Activated CD8-positive, alpha-beta T cell treated with anti-CD3 and anti-CD28 coated beads, Interleukin-2, amount 10 ng/mL, durations not matched to agents 7 days and 5 days (primary cell): ENCODE results near the gene RCCD1. TPM values are rescaled to one million over a fixed set of nuclear protein-coding genes. Genes with fewer than 3 reads are reported as not detected.
"Not testable (repeated sequence)": the region's sequence is repeated elsewhere in the genome, so short reads cannot be mapped to it uniquely, and the experiment has no call there.

Experiments used
- ATAC-seq: fragments of 150-1000 bp; cut with Tn5 transposase; one replicate; pipeline ENCODE4 v1.10.0; 2021; ENCODE audit warnings: moderate library complexity
- CTCF ChIA-PET: fragments of 350-600 bp; sonication (Branson Sonifier 250); formaldehyde crosslinking; loops from one replicate; lab custom pipeline; 2021; ENCODE audit warnings: antibody characterized with exemption; lab: Charles Lee
- POLR2A ChIA-PET: fragments of 350-600 bp; sonication (Branson Sonifier 250); formaldehyde crosslinking; loops from one replicate; lab custom pipeline; 2021; ENCODE audit warnings: antibody characterized with exemption; lab: Charles Lee
- DNase-seq: peaks from one replicate; pipeline ENCODE4 v3.0.0-alpha.2; 2020
- H3K27ac Mint-ChIP-seq: one replicate; pipeline ENCODE4 v1.8.0; 2021; ENCODE audit warnings: mild to moderate bottlenecking, mixed read lengths
- H3K27me3 Mint-ChIP-seq: one replicate; pipeline ENCODE4 v1.8.0; 2021; ENCODE audit warnings: low read depth, mixed read lengths
- H3K36me3 Mint-ChIP-seq: one replicate; pipeline ENCODE4 v1.8.0; 2021; ENCODE audit warnings: low read depth, mixed read lengths
- H3K4me1 Mint-ChIP-seq: one replicate; pipeline ENCODE4 v1.8.0; 2021; ENCODE audit warnings: low read depth, mixed read lengths
- H3K4me3 Mint-ChIP-seq: one replicate; pipeline ENCODE4 v1.8.0; 2021; ENCODE audit warnings: mild to moderate bottlenecking, mixed read lengths
- H3K9me3 Mint-ChIP-seq: one replicate; pipeline ENCODE4 v1.8.0; 2022; ENCODE audit warnings: mixed read lengths; ENCODE audit not compliant: insufficient read depth
- total RNA-seq, 2 experiments: library from RNA; stranded (reverse); gene quantifications; one replicate each; pipeline ENCODE4 v1.2.3, GENCODE V29; 2021

Gene RCCD1, protein sequence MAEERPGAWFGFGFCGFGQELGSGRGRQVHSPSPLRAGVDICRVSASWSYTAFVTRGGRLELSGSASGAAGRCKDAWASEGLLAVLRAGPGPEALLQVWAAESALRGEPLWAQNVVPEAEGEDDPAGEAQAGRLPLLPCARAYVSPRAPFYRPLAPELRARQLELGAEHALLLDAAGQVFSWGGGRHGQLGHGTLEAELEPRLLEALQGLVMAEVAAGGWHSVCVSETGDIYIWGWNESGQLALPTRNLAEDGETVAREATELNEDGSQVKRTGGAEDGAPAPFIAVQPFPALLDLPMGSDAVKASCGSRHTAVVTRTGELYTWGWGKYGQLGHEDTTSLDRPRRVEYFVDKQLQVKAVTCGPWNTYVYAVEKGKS
- 10 to 100 TPM; 30.1 to 31.9 TPM for total RNA-seq

DNA sequence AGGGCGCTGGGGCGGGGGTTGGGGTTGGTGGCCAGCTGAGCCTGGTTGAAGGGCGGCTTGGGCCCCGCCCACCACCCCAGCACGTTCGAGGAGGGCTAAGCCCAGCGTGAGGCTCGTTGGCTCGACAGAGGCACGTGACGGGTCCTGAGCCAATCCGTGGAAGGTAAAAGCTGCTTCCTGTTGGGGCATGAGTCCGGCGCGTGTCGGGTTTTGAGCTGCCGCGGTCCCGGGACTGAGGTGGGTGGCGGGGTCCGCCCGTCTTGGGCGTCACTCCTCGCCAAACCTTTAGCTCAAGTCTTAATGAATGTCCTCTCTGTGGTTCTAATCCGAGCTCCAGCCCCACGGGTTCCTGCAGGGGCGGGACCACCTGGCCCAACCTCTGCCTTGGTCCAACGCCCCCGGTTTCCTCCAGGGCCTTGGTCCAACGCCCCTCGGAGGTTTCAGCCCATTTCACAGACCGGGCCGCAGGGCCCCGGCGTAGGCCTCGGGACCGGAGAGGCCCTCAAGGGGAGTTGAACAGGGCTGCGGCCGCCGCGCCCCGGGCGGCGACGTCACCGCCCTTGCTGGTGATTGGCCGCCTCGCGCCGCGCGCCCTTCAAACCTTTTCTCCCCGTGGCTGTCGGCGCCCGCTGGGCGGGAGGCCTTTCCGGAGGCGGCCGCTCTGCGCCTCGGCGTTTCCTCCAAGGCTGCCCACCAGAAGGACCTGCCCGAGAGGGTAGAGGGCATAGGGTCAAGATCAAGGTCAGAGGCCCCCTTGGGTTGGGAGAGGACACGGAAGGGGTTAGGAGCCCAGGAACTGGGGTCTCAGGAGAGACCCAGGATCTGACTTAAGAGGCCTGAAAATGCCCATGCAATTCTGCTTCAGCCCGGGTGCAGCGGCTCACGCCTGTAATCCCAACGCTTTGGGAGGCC lies at the start of gene RCCD1:
TSS of gene RCCD1 (plus strand) at position 173 of the 912 bp plus-strand sequence. CDS start 1,851 bp downstream, outside the sequence.
- POLR2A ChIA-PET, result interaction anchor here (0.9 to 4.6 kb wide), 13 partner anchors 8 to 375 kb away, joined by 3 to 93 read pairs (median 4); partner anchors contain the start of genes HDDC3, MAN2A2, PRC1 and UNC45A
- H3K4me1 Mint-ChIP-seq, result peaks cover 22% of the 10 kb centered on the region
- no peaks in the 10 kb centered on the region for H3K27me3 Mint-ChIP-seq
- H3K4me3 Mint-ChIP-seq, result peak within 1 kb of the TSS; percentile 88
- CTCF ChIA-PET, result interaction anchor here (0.7 to 7.3 kb wide), 13 partner anchors 9 to 317 kb away, joined by 3 to 154 read pairs (median 8); partner anchors contain the start of genes HDDC3, UNC45A and VPS33B
- peak; percentile 94 for ATAC-seq
- peaks cover 52% of the 10 kb centered on the region for H3K36me3 Mint-ChIP-seq
- H3K9me3 Mint-ChIP-seq, result no peaks in the 10 kb centered on the region
- peak within 1 kb of the TSS; percentile 97 for H3K27ac Mint-ChIP-seq
- DNase-seq, result peak; percentile 95

DNA sequence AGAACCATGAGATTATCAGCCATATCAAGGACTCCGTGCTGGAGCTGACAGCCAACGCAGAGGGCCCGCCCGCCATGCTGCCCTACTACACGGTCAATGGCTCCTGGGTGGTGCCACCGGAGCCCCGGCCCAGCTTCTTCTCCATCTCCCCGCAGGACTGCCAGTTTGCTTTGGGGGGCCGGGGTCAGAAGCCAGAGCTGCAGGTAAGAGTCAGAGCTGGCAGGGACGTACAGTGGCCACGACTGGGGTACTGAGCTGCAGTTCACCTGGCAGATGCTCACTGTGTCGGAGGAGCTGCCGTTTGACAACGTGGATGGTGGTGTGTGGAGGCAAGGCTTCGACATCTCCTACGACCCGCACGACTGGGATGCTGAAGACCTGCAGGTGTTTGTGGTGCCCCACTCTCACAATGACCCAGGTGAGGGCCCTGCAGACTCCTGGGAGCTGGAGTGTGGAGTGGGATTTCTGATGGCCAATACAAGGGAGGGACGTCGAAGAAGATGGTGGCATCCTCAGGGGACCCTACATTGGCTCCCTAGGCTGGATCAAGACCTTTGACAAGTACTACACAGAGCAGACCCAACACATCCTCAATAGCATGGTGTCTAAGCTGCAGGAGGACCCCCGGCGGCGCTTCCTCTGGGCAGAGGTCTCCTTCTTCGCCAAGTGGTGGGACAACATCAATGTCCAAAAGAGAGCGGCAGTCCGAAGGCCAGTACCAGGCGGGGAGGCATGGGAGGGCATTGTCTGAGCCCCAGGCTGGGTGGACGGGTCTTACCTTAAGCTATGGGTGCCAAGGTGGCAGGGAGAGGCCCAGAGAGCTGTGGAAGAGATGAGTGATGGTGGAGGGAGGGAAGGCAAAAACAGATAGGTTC lies 49.1 kb upstream of the RCCD1 start:
- Mint-ChIP-seq H3K36me3 (peaks cover 49% of the 10 kb centered on the region), H3K9me3 (no peaks in the 10 kb centered on the region), H3K27ac (no peak overlapping the region), H3K4me3 (no peak overlapping the region), H3K27me3 (no peaks in the 10 kb centered on the region), H3K4me1 (peaks cover 28% of the 10 kb centered on the region)
- POLR2A ChIA-PET, result interaction anchor here (0.6 to 8.8 kb wide), 3 partner anchors 8 to 185 kb away, joined by 3 to 110 read pairs (median 5); partner anchors contain the start of genes HDDC3 and UNC45A
- ATAC-seq (no peak), DNase-seq (no peak)
- CTCF ChIA-PET, result interaction anchor here (0.9 to 17.2 kb wide), 2 partner anchors 13 to 25 kb away, joined by 5 to 328 read pairs; partner anchors contain the start of genes HDDC3 and UNC45A

DNA sequence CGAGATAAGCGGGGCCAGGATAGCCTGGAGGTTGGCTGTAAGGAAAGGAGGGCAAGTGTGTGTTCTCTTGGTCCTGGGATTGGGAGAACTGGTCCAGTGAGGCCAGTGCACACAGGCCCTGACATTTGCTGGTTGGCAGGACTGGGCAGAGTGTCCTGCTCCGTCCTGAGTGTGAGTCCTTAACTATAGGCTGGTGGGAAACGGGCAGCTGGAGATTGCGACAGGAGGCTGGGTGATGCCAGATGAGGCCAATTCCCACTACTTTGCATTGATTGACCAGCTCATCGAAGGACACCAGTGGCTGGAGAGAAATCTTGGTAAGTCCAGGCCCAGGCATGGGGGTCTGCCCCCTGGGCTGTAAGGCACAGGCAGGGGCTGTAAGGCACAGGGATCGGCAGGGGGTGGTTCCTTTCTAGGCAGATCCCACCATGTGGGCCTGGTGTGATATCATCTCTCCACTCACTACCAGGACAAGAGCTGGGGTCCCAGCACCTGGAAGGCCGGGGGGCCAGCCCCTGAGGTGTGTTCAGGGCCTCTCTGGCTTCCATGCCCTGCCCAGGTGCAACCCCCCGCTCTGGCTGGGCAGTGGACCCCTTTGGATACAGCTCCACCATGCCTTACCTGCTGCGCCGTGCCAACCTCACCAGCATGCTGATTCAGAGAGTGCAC lies 48.4 kb upstream of the RCCD1 start:
- no peak for DNase-seq
- no peak overlapping the region for H3K27ac Mint-ChIP-seq
- CTCF ChIA-PET, result interaction anchor here (17.2 kb wide), 1 partner anchor 24 kb away, joined by 328 read pairs; the partner anchor contains the start of genes HDDC3 and UNC45A
- no peak for ATAC-seq
- H3K9me3 Mint-ChIP-seq, result no peaks in the 10 kb centered on the region
- POLR2A ChIA-PET, result interaction anchor here (8.8 kb wide), 1 partner anchor 26 kb away, joined by 110 read pairs; the partner anchor contains the start of genes HDDC3 and UNC45A
- H3K27me3 Mint-ChIP-seq, result no peaks in the 10 kb centered on the region
- H3K4me1 Mint-ChIP-seq, result peaks cover 25% of the 10 kb centered on the region
- H3K36me3 Mint-ChIP-seq, result peaks cover 50% of the 10 kb centered on the region
- no peak overlapping the region for H3K4me3 Mint-ChIP-seq

DNA sequence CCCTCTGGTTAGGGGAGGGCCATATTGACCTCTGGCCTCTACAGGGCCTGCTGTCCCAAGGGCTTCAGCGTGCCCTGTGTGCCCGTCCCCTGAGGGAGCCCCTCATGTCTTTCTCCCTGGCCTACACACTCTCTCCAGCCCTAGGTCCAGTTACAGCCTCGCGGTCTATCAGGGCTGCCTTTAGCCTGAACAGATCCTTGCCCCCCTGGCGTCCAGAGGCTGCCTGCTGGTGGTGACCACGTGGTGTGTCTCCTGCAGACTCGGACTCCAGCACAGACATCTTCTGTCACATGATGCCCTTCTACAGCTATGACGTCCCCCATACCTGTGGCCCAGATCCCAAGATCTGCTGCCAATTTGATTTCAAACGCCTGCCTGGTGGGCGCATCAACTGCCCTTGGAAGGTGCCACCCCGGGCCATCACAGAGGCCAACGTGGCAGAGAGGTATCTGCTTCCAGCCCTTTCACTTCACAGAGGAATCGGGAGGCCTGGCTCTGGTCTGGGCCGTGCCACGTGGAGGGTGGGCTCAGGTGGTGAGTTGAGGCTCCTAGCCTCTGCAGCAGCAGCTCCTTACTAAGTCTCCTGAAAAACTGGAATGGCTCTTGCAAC lies 47.5 kb upstream of the RCCD1 start:
- CTCF ChIA-PET, result interaction anchor here (17.2 kb wide), 1 partner anchor 23 kb away, joined by 328 read pairs; the partner anchor contains the start of genes HDDC3 and UNC45A
- Mint-ChIP-seq H3K27me3 (no peaks in the 10 kb centered on the region), H3K9me3 (no peaks in the 10 kb centered on the region), H3K4me3 (no peak overlapping the region), H3K4me1 (peaks cover 17% of the 10 kb centered on the region), H3K36me3 (peaks cover 55% of the 10 kb centered on the region), H3K27ac (no peak overlapping the region)
- no peak for DNase-seq
- POLR2A ChIA-PET, result interaction anchor here (8.8 kb wide), 1 partner anchor 25 kb away, joined by 110 read pairs; the partner anchor contains the start of genes HDDC3 and UNC45A
- no peak for ATAC-seq

DNA sequence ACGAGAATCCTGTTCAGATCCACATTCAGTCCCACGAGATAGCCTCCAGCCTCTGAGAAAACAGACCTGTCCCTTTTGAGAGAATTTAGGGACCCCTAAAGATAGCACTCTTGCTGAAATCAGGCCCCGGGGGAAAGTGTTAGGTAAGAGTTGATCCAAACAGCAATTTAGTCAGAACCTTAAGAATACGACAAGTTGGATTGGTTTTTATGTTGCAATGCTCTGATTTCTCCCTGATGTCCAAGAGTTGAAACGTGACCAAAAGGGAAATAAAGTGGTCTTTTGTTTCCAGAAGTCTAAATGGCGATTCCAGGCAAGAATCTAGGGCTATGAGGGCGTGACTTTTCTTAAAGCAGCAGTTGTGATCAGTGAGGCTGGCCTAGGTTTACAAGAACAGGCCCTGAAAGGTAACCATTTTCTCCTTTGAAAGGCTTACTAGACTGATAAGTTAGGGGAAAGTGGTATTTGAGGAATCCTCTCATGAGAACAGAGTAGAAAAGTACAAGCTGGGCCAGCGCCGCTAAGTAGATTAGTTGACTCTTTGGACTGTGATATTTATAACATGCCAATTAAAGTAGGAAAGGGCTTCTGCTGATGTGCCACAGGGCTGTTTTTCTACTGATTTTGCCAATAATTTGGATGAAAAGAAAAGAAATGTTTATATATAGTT lies 46.7 kb upstream of the RCCD1 start:
- H3K27me3 Mint-ChIP-seq, result no peaks in the 10 kb centered on the region
- no peaks in the 10 kb centered on the region for H3K9me3 Mint-ChIP-seq
- ChIA-PET CTCF (interaction anchor here (17.2 kb wide), 1 partner anchor 23 kb away, joined by 328 read pairs; the partner anchor contains the start of genes HDDC3 and UNC45A), POLR2A (interaction anchor here (8.8 kb wide), 1 partner anchor 24 kb away, joined by 110 read pairs; the partner anchor contains the start of genes HDDC3 and UNC45A)
- H3K4me1 Mint-ChIP-seq, result peaks cover 16% of the 10 kb centered on the region
- H3K4me3 Mint-ChIP-seq, result no peak overlapping the region
- H3K27ac Mint-ChIP-seq, result peak overlapping the region; percentile 21
- DNase-seq (no peak), ATAC-seq (no peak)
- peaks cover 58% of the 10 kb centered on the region for H3K36me3 Mint-ChIP-seq

DNA sequence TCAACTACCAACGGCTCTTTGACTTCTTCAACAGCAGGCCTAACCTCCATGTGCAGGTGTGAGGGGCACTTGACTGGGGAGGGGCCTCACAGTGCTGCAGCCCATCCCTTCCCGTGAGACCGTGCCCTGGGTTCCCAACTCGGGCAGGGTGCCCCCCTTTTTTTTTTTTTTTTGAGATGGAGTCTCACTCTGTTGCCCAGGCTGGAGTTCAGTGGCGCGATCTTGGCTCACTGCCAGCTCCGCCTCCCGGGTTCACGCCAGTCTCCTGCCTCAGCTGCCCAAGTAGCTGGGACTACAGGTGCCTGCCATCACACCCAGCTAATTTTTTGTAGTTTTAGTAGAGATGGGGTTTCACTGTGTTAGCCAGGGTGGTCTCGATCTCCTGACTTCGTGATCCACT lies 45.2 kb upstream of the RCCD1 start:
- H3K27ac Mint-ChIP-seq, H3K4me3 Mint-ChIP-seq, H3K27me3 Mint-ChIP-seq, ATAC-seq, H3K9me3 Mint-ChIP-seq, DNase-seq, POLR2A ChIA-PET: not testable (repeated sequence)
- CTCF ChIA-PET, result interaction anchor here (0.9 to 17.2 kb wide), 2 partner anchors 21 to 24 kb away, joined by 3 to 328 read pairs; partner anchors contain the start of genes HDDC3 and UNC45A
- Mint-ChIP-seq H3K4me1 (peaks cover 10% of the 10 kb centered on the region), H3K36me3 (peaks cover 71% of the 10 kb centered on the region)

DNA sequence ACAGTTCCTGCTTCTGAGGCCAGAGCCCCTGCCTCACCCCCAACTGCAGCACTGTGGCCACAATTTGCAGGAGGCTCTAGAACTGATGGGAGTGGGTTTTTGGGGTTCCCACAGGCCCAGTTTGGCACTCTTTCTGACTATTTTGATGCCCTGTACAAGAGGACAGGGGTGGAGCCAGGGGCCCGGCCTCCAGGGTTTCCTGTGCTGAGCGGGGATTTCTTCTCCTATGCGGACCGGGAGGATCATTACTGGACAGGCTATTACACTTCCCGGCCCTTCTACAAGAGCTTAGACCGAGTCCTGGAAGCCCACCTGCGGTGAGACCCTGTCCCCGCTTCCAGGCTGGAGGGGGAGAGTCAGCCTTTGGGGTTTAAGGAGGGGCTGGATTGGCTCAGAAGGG lies 44.7 kb upstream of the RCCD1 start:
- no peaks in the 10 kb centered on the region for H3K9me3 Mint-ChIP-seq
- H3K27me3 Mint-ChIP-seq, result no peaks in the 10 kb centered on the region
- ChIA-PET CTCF (no interaction called here), POLR2A (no interaction called here)
- DNase-seq (no peak), ATAC-seq (no peak)
- no peak overlapping the region for H3K27ac Mint-ChIP-seq
- peaks cover 8% of the 10 kb centered on the region for H3K4me1 Mint-ChIP-seq
- no peak overlapping the region for H3K4me3 Mint-ChIP-seq
- peaks cover 73% of the 10 kb centered on the region for H3K36me3 Mint-ChIP-seq

DNA sequence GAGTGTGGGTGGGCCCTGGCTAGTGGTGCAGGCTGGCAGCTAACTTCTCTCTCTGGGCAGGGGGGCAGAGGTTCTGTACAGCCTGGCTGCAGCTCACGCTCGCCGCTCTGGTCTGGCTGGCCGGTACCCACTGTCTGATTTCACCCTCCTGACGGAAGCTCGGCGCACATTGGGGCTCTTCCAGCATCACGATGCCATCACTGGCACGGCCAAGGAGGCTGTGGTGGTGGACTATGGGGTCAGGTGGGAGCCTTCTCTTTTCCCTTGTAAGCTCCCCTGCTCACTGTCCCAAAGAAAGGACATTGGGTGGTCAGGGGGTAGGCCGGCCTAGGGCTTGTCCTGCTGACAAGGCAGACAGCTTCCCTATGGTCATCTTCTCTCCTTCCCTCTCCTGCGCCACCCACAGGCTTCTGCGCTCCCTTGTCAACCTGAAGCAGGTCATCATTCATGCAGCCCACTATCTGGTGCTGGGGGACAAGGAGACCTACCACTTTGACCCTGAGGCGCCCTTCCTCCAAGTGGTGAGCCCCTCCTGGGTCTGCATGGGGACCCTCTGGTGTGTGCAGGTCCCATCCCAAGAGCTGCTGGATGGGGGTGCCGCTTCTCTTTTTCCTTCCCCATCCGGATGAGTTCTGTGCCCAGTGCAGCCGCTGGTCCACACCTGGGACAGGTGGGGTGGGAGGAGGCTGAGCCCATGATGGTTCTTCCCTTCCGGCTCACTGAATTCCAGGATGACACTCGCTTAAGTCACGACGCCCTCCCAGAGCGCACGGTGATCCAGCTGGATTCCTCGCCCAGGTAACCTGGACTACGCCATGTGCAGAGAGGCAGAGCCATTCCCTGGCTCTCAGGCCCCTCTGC lies 44.0 kb upstream of the RCCD1 start:
- Mint-ChIP-seq H3K27me3 (no peaks in the 10 kb centered on the region), H3K4me1 (peaks cover 3% of the 10 kb centered on the region), H3K36me3 (peaks cover 72% of the 10 kb centered on the region), H3K9me3 (no peaks in the 10 kb centered on the region), H3K4me3 (no peak overlapping the region), H3K27ac (no peak overlapping the region)
- DNase-seq (no peak), ATAC-seq (no peak)
- ChIA-PET CTCF (no interaction called here), POLR2A (no interaction called here)

DNA sequence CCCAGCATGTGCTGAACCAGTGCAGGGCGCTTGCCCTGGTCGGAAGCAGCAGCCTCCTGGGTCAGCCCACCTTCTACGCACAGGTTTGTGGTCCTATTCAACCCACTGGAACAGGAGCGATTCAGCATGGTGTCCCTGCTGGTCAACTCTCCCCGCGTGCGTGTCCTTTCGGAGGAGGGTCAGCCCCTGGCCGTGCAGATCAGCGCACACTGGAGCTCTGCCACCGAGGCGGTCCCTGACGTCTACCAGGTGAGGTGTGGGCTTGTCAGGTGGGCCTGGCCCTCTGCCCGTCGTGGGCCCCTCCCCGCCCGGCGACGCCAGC lies 43.4 kb upstream of the RCCD1 start:
- no peak overlapping the region for H3K4me3 Mint-ChIP-seq
- POLR2A ChIA-PET, result no interaction called here

More for the DNA sequence above, 43.4 kb upstream of the RCCD1 start:
- H3K4me1 Mint-ChIP-seq, result no peaks in the 10 kb centered on the region
- H3K9me3 Mint-ChIP-seq, result no peaks in the 10 kb centered on the region
- no peak for ATAC-seq
- H3K27ac Mint-ChIP-seq, result no peak overlapping the region
- CTCF ChIA-PET, result no interaction called here
- no peaks in the 10 kb centered on the region for H3K27me3 Mint-ChIP-seq
- H3K36me3 Mint-ChIP-seq, result peaks cover 69% of the 10 kb centered on the region
- no peak for DNase-seq
